HCEC 1CT (cell line): ENCODE data around the gene MEF2B.
A peak's percentile ranks its signal among the peaks of the same experiment; 100 is the strongest.
"Not testable (repeated sequence)": the region's sequence is repeated elsewhere in the genome, so short reads cannot be mapped to it uniquely, and the experiment has no call there.

Source experiments
- DNase-seq: peaks from one replicate; pipeline ENCODE4 v3.0.0-alpha.2; 2017

MEF2B gene

GRCh38 chr19:19154768-19155494 lies 15.1 kb downstream of the MEF2B start:
- DNase-seq, result no peak

GRCh38 chr19:19152668-19153384 lies 17.2 kb downstream of the MEF2B start:
- no peak for DNase-seq

- no peak for DNase-seq
Observed at GRCh38 chr19:19151418-19151817, 18.6 kb downstream of the MEF2B start.

DNA sequence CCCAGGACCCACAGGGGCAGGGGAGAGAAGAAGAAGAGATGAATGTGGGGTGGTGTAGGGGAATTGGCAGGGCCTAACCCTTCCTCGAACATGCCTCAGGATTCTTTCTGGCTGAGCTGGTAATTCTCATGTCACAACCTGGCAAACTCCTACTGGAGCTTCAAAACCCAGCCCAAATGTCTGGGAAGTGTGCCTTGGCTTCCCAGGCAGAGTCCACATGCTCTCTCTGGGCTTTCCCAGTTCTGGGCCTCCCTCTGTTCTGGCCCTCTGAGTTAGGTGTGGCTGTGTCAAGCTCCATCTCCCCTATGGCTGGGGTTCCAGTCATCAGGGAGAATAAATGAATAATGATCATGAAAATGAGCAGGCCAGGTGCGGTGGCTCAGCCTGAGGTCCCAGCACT lies 20.6 kb downstream of the MEF2B start:
- no peak for DNase-seq

- DNase-seq, result not testable (repeated sequence)
Observed at GRCh38 chr19:19148504-19148903, 21.6 kb downstream of the MEF2B start.

- DNase-seq, result no peak
Observed at GRCh38 chr19:19147344-19147743, 22.7 kb downstream of the MEF2B start.

DNA sequence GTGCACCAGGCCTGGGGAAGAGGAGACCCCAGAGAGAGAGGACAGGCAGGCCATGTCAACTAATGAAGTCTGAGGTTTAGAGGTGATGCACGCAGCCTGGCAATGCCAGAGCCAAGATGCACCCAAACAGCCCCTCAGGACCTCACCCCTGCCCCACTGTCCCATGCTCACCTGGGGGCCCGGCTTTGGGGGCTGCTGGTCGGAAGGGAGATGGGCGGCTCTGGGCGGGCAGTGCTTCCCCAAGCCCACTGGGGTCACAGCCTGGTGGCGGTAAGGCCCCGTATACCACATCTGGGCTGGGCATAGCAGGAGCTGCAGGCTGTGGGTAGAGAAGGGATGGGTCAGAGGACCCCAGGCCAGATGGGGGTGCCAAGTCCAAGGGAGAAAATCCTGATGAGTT lies 23.2 kb downstream of the MEF2B start:
- DNase-seq, result no peak

- DNase-seq, result no peak
Observed at GRCh38 chr19:19145684-19146608, 24.1 kb downstream of the MEF2B start.

DNA sequence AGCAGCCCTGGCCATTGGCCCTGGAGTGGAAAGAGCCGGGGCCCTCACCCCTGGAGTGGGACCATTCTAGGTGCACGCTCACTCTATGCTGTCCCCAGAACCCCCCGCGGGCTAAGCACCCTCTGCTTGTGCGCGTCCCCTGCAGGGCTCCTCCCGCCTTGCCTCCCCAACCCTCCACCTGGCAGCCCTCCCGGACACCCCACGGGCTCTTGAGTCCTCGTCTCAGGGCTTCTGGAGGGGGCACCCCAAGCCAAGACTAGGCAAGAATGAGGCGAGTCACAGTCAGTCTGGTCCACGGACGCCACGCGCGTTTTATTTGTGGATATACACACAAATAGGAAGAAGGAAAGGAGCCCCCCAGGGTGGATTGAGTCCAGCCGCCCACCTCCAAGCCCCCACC lies 24.8 kb downstream of the MEF2B start:
- no peak for DNase-seq

GRCh38 chr19:19142347-19142746 lies 27.7 kb downstream of the MEF2B start:
- no peak for DNase-seq

- DNase-seq, result no peak
Observed at GRCh38 chr19:19140476-19140875, 29.6 kb downstream of the MEF2B start.

- no peak for DNase-seq
Observed at GRCh38 chr19:19139876-19140229, 30.2 kb downstream of the MEF2B start.

GRCh38 chr19:19138109-19138981 lies 31.7 kb downstream of the MEF2B start, which contains the start of gene TMEM161A:
Gene TMEM161A (minus strand): TSS chr19:19138478. CDS start chr19:19138428, 50 bp downstream.
- DNase-seq, result peak; percentile 100

- no peak for DNase-seq
Observed at GRCh38 chr19:19137556-19138108, 32.4 kb downstream of the MEF2B start.

GRCh38 chr19:19135713-19136112 lies 34.4 kb downstream of the MEF2B start:
- DNase-seq, result not testable (repeated sequence)

GRCh38 chr19:19134687-19135158 lies 35.3 kb downstream of the MEF2B start:
- DNase-seq, result no peak

- DNase-seq, result no peak
Observed at GRCh38 chr19:19133985-19134384, 36.1 kb downstream of the MEF2B start.

DNA sequence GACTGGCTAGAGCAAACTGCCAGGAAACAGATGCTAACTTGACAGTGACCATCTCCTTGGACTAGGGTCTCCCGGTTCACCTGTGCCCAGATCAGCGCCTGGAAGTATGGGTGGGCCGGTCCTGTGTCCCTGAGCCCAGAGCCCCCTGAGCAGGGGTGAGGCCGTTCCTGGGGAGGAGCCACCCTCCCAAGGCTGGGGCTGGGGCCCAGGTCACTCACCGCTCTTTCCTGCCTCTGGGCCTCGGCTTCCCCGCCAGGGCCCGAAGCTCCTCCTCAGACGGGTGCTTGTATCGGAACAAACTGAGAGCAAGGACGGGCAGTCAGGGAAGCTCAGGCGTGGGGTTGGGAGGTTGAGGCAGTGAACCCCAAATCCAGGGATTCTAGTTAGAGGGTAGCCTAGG lies 37.2 kb downstream of the MEF2B start:
- no peak for DNase-seq

GRCh38 chr19:19131989-19132388 lies 38.1 kb downstream of the MEF2B start:
- no peak for DNase-seq

GRCh38 chr19:19126102-19126501 lies 44.0 kb downstream of the MEF2B start:
- no peak for DNase-seq

GRCh38 chr19:19123386-19123785 lies 46.7 kb downstream of the MEF2B start:
- DNase-seq, result no peak

GRCh38 chr19:19122902-19123301 lies 47.2 kb downstream of the MEF2B start:
- DNase-seq, result no peak
